Mucosa of descending colon (tissue), 3 donors: ENCODE measurements around the gene EEPD1. TPM values are rescaled to one million over a fixed set of nuclear protein-coding genes. Genes with fewer than 3 reads are reported as not detected.

Experiments used
- ATAC-seq: fragments of 200-7000 bp; cut with Tn5 transposase; one replicate; pipeline ENCODE4 v1.9.1; 2020; ENCODE audit warnings: mild to moderate bottlenecking, moderate library complexity
- DNase-seq, 3 donors: peaks; one replicate each; pipeline ENCODE4 v3.0.0-alpha.2; 2020
- H3K36me3 ChIP-seq: fragments of 200-600 bp; one replicate; pipeline ENCODE4 v1.8.0; 2021; ENCODE audit warnings: low read depth, mild to moderate bottlenecking
- H3K4me1 ChIP-seq: fragments of 200-600 bp; one replicate; pipeline ENCODE4 v1.8.0; 2021; ENCODE audit warnings: low read depth, mild to moderate bottlenecking
- H3K4me3 ChIP-seq: fragments of 200-600 bp; one replicate; pipeline ENCODE4 v1.8.0; 2021; ENCODE audit warnings: mild to moderate bottlenecking
- H3K9me3 ChIP-seq: fragments of 200-600 bp; one replicate; pipeline ENCODE4 v1.8.0; 2021; ENCODE audit warnings: mild to moderate bottlenecking
- intact Hi-C, 2 donors: fragments of 100-400 bp; cut with DNase I in 1 of 2; cut with micrococcal nuclease in 1 of 2; formaldehyde crosslinking; loops; one replicate each; pipeline versions ENCODE4 v1.11.0 to v1.11.1; 2022; cut with DNase I, micrococcal nuclease
- total RNA-seq, 3 donors: library from RNA; stranded (reverse); fragmentation: NEBNext Ultra II Directional in 2 of 3; extraction: Animal tissue kit (Norgen Biotek cat#: 25700) in 2 of 3; gene quantifications; one replicate each; pipeline versions ENCODE4 v1.2.1 to v1.2.4, GENCODE V29; 2021 to 2023
- TF ChIP-seq, protein P1 (sequence below): fragments of 200-600 bp; IDR thresholded peaks from one replicate; pipeline ENCODE4 v1.8.0; 2022; ENCODE audit warnings: antibody characterized with exemption, mild to moderate bottlenecking
- donor health status: DM: no; HTN: no; CAD: no; lungs with moderate emphysema.
- donor health status: DM: no; HTN: no; CAD: no.
- donor health status: DM: no; HTN: yes; CAD: no.

EEPD1 gene
- total RNA-seq, 3 donors from 2014 or later, result 9.9 to 16.8 (median 16.3) TPM

DNA sequence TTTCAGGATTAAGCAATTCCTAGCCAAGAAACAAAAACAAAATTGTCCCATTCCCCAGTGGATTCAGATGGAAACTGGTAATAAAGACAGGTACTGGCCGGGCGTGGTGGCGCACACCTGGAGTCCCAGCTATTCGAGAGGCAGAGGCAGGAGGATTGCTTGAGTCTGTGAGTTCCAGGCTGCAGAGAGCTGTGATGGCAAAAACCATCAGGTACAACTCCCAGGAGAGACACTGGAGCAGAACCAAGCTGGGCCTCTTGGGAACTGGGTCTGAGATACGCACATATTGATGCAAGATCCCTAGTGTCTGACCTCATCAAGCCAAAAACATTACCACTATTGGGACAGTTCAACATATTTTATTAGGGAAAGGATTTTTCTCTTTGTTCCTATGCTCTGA lies 152.6 kb downstream of the EEPD1 start:
- no peaks in the 10 kb centered on the region for H3K36me3 ChIP-seq
- intact Hi-C loops, result no loop called here
- no peaks in the 10 kb centered on the region for H3K9me3 ChIP-seq
- DNase-seq (no peak), ATAC-seq (no peak)
- H3K4me1 ChIP-seq, result no peaks in the 10 kb centered on the region
- no peak overlapping the region for H3K4me3 ChIP-seq
- TF ChIP-seq, protein P1, sequence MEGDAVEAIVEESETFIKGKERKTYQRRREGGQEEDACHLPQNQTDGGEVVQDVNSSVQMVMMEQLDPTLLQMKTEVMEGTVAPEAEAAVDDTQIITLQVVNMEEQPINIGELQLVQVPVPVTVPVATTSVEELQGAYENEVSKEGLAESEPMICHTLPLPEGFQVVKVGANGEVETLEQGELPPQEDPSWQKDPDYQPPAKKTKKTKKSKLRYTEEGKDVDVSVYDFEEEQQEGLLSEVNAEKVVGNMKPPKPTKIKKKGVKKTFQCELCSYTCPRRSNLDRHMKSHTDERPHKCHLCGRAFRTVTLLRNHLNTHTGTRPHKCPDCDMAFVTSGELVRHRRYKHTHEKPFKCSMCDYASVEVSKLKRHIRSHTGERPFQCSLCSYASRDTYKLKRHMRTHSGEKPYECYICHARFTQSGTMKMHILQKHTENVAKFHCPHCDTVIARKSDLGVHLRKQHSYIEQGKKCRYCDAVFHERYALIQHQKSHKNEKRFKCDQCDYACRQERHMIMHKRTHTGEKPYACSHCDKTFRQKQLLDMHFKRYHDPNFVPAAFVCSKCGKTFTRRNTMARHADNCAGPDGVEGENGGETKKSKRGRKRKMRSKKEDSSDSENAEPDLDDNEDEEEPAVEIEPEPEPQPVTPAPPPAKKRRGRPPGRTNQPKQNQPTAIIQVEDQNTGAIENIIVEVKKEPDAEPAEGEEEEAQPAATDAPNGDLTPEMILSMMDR, result no peak

DNA sequence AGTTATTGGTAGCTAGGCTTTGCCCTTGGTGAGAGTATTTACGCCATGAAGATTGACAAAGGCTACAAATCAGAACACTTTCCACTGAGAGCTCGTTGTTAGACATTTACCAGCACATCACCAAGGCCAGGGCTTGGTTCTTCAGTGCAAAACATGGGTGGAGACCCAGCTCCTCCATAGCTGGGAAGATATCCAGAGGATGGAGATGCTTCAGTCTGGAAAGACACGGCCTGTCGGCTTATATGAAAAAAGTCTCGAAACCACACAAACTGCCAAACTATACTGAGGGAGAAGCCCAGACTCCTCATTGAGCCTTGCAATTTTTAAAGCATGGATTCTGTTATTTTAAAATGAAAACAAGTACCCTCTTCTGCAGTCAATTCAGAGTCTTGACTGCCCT lies 153.2 kb downstream of the EEPD1 start:
- H3K4me3 ChIP-seq, result no peak overlapping the region
- no peaks in the 10 kb centered on the region for H3K36me3 ChIP-seq
- DNase-seq, result no peak
- intact Hi-C loops, result no loop called here
- no peaks in the 10 kb centered on the region for H3K9me3 ChIP-seq
- ATAC-seq, result no peak
- no peaks in the 10 kb centered on the region for H3K4me1 ChIP-seq
- TF ChIP-seq, protein P1, result no peak

DNA sequence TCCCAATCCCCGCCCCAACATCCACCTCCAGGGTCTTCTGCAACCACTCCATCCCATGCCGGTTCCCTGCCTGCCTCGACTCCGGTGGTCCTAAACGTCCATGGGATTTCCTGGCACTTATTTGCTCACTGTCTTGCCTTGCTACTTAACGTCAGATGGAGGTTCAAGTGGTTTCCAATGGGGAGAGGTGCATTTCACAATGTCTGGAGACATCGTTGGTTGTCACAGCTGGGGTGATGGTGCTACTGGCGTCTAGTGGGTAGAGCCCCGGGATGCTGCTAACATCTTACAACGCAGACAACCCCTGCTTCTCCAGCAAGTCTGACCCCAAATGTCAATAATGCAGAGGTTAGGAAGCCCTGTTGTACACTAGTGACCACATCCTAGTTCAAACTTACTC lies 153.7 kb downstream of the EEPD1 start:
- Histone ChIP-seq H3K4me3 (no peak overlapping the region), H3K4me1 (no peaks in the 10 kb centered on the region), H3K36me3 (no peaks in the 10 kb centered on the region), H3K9me3 (no peaks in the 10 kb centered on the region)
- DNase-seq (no peak), ATAC-seq (no peak)
- intact Hi-C loops, result no loop called here
- TF ChIP-seq, protein P1, result no peak

DNA sequence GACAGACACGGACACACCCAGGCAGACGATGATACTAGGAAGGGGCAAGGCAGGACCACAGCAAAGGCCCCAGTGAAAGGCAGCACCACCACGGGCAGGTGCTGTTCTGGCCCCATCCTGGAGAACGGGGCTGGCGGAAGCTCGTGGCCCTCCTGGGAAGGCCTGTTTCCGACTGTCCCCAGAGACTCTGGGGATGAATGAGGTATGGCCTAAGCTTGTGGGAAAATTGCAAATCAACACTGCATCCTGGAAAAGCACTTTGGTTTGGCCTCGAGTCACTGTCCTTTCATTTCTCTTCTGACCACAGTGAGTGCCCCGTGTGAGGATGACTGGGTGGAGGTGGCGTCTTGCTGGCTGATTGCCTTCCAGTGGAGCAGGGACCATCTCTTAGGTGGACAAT lies 155.0 kb downstream of the EEPD1 start:
- TF ChIP-seq, protein P1, result no peak
- DNase-seq (no peak), ATAC-seq (no peak)
- H3K36me3 ChIP-seq, result no peaks in the 10 kb centered on the region
- no peaks in the 10 kb centered on the region for H3K9me3 ChIP-seq
- H3K4me3 ChIP-seq, result no peak overlapping the region
- intact Hi-C loops, result no loop called here
- H3K4me1 ChIP-seq, result no peaks in the 10 kb centered on the region

DNA sequence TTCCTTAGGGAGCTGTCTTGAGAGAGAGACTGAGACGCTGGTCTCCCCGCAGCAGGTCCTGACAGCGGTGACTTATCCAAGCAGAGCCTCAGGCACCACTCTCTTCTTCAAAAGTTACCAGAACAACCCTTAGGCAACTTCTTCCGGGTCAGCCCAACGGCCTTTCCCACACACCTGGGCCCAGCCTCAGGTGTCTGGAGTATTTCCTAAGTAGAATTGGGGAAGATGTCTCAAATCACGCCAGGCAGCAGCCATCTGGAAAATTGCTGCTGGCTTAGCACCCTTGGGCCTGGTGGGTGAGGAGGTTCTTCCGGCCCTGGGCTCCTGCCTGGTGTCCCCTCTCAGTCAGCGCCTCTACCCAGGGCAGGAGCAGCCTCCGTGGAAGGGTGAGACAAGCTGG lies 156.2 kb downstream of the EEPD1 start:
- no peaks in the 10 kb centered on the region for H3K4me1 ChIP-seq
- intact Hi-C loops, result no loop called here
- DNase-seq (no peak), ATAC-seq (no peak)
- TF ChIP-seq, protein P1, result no peak
- no peaks in the 10 kb centered on the region for H3K9me3 ChIP-seq
- H3K36me3 ChIP-seq, result no peaks in the 10 kb centered on the region
- no peak overlapping the region for H3K4me3 ChIP-seq

DNA sequence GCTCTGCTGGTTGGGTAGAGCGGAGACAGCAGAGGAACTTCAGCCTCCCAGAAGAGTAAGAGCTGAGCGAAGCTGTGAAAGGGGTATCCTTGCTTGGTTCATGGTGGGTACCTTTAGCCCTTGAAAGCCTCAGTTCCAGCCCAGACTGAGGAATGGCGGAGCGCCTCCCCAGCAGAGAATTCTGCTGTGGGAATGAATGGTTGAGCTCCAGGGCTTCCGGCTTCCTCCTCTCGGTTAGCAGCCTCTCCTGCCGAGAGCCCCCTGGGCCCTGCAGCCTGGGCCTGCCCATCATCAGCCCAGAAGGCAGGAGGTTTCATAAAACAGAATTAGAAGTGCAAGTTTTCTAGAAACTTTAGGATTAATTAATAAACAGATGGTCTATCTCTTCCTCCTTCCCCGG lies 156.7 kb downstream of the EEPD1 start:
- Histone ChIP-seq H3K4me1 (no peaks in the 10 kb centered on the region), H3K4me3 (no peak overlapping the region), H3K36me3 (no peaks in the 10 kb centered on the region), H3K9me3 (no peaks in the 10 kb centered on the region)
- intact Hi-C loops, result loop anchor here in 1 of 2 donors (10.0 kb wide), 1 partner anchor 325 kb away; no protein-coding TSS in a partner anchor
- DNase-seq (no peak), ATAC-seq (no peak)
- TF ChIP-seq, protein P1, result no peak
